Breast epithelium (tissue), 4 donors: Measurements from ENCODE around the gene WDR31. TPM values are rescaled to one million over a fixed set of nuclear protein-coding genes. Genes with fewer than 3 reads are reported as not detected.

Source experiments
- DNase-seq, 2 donors: peaks; one replicate each; pipeline ENCODE4 v3.0.0-alpha.2; 2019; ENCODE audit warnings: low spot score in 2 of 2
- H3K27ac ChIP-seq, 2 donors: fragments of 200-600 bp; sonication (generic) in 1 of 2; one replicate each; pipeline ENCODE4 v1.5.1; 2016 to 2019; ENCODE audit warnings: mild to moderate bottlenecking in 1 of 2
- H3K27me3 ChIP-seq, 2 donors: fragments of 200-600 bp; sonication (generic) in 1 of 2; one replicate each; pipeline versions ENCODE4 v1.5.1 to v1.6.0; 2017 to 2019; ENCODE audit warnings: control low read depth in 1 of 2, mild to moderate bottlenecking in 1 of 2
- H3K36me3 ChIP-seq: fragments of 200-600 bp; one replicate; pipeline ENCODE4 v1.5.1; 2019
- H3K4me1 ChIP-seq, 2 donors: fragments of 200-600 bp; sonication (generic); one replicate each; pipeline ENCODE4 v1.5.1; 2016 to 2019; ENCODE audit warnings: control low read depth in 1 of 2
- H3K4me3 ChIP-seq, 3 donors: fragments of 200-600 bp; sonication (generic); 1 replicate in 2 of 3; 2 replicates in 1 of 3; pipeline ENCODE4 v1.5.1; 2016 to 2019; ENCODE audit warnings: mild to moderate bottlenecking in 3 of 3, moderate library complexity in 2 of 3
- H3K9me3 ChIP-seq, 2 donors: fragments of 200-600 bp; sonication (generic) in 1 of 2; one replicate each; pipeline ENCODE4 v1.5.1; 2016 to 2019; ENCODE audit warnings: control low read depth in 1 of 2
- POLR2A ChIP-seq: fragments of 450-650 bp; IDR thresholded peaks from one replicate; pipeline ENCODE4 v1.6.1; 2016; ENCODE audit warnings: antibody characterized with exemption, mild to moderate bottlenecking, moderate library complexity
- POLR2AphosphoS5 ChIP-seq, 3 donors: sonication (generic); formaldehyde crosslinking; IDR thresholded peaks; one replicate each; pipeline ENCODE4 v1.6.1; 2017; ENCODE audit warnings: antibody characterized with exemption in 3 of 3
- intact Hi-C: fragments of 100-400 bp; cut with DNase I; formaldehyde crosslinking; loops from one replicate; pipeline ENCODE4 v1.15.1; 2023; ENCODE audit warnings: low total_unique reads
- total RNA-seq, 3 donors: library from RNA; depleted of rRNA; stranded (reverse); fragments of >200 nt; gene quantifications; one replicate each; pipeline ENCODE4 v1.1.0, GENCODE V29; 2016
- TF ChIP-seq, protein P1 (sequence below), 3 donors: fragments of 450-650 bp; IDR thresholded peaks; one replicate each; pipeline ENCODE4 v1.5.1; 2016 to 2017; ENCODE audit warnings: antibody characterized with exemption in 3 of 3, mild to moderate bottlenecking in 3 of 3, moderate library complexity in 3 of 3

WDR31 gene
- total RNA-seq, 3 donors from 2014 or later: 1.9 to 4.0 (median 3.6) TPM

DNA sequence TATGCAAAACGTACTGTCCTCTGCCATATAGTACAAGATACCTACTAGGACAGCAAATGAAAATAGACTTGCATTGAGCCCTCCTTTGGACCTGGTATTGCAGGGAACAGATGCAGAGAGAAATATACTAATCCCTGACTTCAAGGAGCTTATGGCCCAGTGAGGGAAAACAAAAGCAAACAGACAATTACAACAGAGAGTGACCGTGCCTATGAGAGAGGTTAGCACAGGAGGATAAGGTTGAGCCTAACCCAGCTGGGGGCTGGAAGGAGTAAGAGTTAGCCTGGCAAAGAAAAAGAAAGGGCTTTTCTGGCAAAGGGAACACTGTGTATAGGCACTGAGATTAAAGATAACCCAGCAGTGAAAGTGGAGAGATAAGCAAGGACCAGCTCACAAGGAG lies 70.2 kb downstream of the WDR31 start:
- Histone ChIP-seq H3K27me3 (no peaks in the 10 kb centered on the region), H3K36me3 (no peaks in the 10 kb centered on the region), H3K9me3 (no peaks in the 10 kb centered on the region), H3K27ac (no peak overlapping the region), H3K4me1 (no peaks in the 10 kb centered on the region), H3K4me3 (no peak overlapping the region)
- DNase-seq: no peak
- intact Hi-C loops: no loop called here
- TF ChIP-seq POLR2A (no peak), POLR2AphosphoS5 (IDR thresholded peaks at IDR 0.05) (no peak)
- TF ChIP-seq, protein P1, sequence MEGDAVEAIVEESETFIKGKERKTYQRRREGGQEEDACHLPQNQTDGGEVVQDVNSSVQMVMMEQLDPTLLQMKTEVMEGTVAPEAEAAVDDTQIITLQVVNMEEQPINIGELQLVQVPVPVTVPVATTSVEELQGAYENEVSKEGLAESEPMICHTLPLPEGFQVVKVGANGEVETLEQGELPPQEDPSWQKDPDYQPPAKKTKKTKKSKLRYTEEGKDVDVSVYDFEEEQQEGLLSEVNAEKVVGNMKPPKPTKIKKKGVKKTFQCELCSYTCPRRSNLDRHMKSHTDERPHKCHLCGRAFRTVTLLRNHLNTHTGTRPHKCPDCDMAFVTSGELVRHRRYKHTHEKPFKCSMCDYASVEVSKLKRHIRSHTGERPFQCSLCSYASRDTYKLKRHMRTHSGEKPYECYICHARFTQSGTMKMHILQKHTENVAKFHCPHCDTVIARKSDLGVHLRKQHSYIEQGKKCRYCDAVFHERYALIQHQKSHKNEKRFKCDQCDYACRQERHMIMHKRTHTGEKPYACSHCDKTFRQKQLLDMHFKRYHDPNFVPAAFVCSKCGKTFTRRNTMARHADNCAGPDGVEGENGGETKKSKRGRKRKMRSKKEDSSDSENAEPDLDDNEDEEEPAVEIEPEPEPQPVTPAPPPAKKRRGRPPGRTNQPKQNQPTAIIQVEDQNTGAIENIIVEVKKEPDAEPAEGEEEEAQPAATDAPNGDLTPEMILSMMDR (IDR thresholded peaks at IDR 0.05): no peak

DNA sequence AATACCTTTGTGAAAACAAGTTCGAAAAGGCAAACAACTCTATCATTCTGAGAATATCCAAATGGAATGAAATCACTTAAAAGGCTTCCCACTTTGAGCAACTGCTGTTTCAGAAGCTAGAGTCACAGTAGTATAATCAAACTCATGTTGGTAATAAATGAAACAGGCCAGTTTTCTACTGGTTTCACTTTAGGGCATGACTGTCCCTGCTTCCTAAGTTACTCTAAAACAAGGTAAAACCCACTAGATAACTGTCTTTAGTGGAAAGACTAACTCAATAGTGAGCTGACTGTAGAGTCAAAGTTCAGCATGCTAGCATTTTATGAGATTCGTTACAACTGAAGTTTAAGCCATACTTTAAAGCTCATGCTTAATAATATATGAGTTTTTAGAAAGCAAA lies 70.7 kb downstream of the WDR31 start:
- Histone ChIP-seq H3K4me3 (no peak overlapping the region), H3K4me1 (no peaks in the 10 kb centered on the region), H3K27me3 (no peaks in the 10 kb centered on the region), H3K9me3 (no peaks in the 10 kb centered on the region), H3K27ac (no peak overlapping the region), H3K36me3 (no peaks in the 10 kb centered on the region)
- DNase-seq: no peak
- intact Hi-C loops: no loop called here
- TF ChIP-seq POLR2AphosphoS5 (IDR thresholded peaks at IDR 0.05) (no peak), POLR2A (no peak)
- TF ChIP-seq, protein P1 (IDR thresholded peaks at IDR 0.05): no peak

DNA sequence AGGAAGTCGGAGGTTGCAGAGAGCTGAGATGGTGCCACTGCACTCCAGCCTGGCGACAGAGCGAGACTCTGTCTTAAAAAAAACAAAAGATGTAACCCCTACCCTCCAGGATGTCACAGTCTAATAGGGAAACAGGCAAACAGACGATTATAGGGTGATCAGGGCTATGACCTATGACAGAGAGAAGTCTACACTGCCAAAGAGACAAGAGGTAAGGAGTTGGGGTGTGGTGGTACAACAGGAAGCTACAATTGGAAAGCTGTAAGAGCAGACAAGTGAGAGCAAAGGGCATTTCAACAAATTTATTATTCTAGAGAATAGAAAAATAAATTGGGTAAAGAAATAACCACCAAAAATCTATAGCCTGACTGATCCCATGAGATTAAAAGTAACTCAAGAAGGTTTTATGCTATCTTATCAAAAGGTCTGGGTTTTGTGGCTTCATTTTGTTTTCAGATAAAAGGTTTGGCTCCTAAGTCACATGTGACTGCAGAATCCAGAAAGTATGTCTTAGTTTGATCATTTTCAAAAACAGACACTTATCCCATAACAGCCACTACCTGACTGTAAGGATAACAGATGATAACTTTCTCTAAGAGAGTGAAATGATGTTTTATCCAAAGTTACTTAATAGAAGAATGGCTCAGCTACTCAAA lies 72.0 kb downstream of the WDR31 start:
- H3K36me3 ChIP-seq: no peaks in the 10 kb centered on the region

DNA sequence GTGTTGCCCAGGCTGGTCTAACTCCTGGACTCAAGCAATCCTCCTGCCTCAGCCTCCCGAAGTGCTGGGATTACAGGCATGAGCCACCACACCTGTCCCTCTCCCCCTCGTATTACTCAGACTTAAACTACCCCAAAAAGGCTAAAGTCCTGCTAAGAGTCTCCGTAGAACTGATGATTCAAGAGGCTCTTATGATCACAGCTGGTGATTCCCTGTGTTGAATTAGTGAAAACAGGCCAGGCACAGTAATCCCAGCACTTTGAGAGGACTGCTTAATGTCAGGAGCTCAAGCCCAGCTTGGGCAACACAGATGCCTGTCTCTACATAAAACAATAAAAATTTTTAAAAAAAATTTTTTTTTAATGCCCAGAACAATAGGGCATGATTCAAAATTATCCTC lies 73.9 kb downstream of the WDR31 start:
- intact Hi-C loops: no loop called here
- TF ChIP-seq, protein P1 (IDR thresholded peaks at IDR 0.05): no peak
- TF ChIP-seq POLR2AphosphoS5 (IDR thresholded peaks at IDR 0.05) (no peak), POLR2A (no peak)
- no peaks in the 10 kb centered on the region for H3K9me3 ChIP-seq
- no peak overlapping the region for H3K4me3 ChIP-seq
- H3K4me1 ChIP-seq: peaks cover 0 to 4% of the 10 kb centered on the region in 2 donors
- H3K27me3 ChIP-seq: no peaks in the 10 kb centered on the region
- H3K27ac ChIP-seq: no peak overlapping the region
- H3K36me3 ChIP-seq: no peaks in the 10 kb centered on the region
- DNase-seq: no peak

More for the DNA sequence above, 72.0 kb downstream of the WDR31 start:
- no peaks in the 10 kb centered on the region for H3K9me3 ChIP-seq
- DNase-seq: no peak
- H3K27me3 ChIP-seq: no peaks in the 10 kb centered on the region
- TF ChIP-seq, protein P1 (IDR thresholded peaks at IDR 0.05): no peak
- no peak for TF ChIP-seq POLR2AphosphoS5 (IDR thresholded peaks at IDR 0.05)
- no peak for TF ChIP-seq POLR2A
- H3K4me1 ChIP-seq: no peaks in the 10 kb centered on the region
- H3K27ac ChIP-seq: no peak overlapping the region
- intact Hi-C loops: no loop called here
- no peak overlapping the region for H3K4me3 ChIP-seq

Other genes with a start within 250 kb of the WDR31 start
- 10 to 100 TPM; 46.5 to 61.3 (median 54.3) TPM for gene SLC31A2, start 189.3 kb downstream of the WDR31 start, total RNA-seq
- 10 to 100 TPM; 23.3 to 41.0 (median 36.8) TPM for gene FKBP15, start 119.0 kb downstream of the WDR31 start, total RNA-seq
- gene SLC31A1, start 118.7 kb downstream of the WDR31 start, total RNA-seq: 10 to 100 TPM; 13.9 to 24.4 (median 18.7) TPM
- 10 to 100 TPM; 32.0 to 46.2 (median 39.1) TPM for gene CDC26, start 64.7 kb downstream of the WDR31 start, total RNA-seq
- gene PRPF4, start 64.6 kb downstream of the WDR31 start, total RNA-seq: 10 to 100 TPM; 14.2 to 23.1 (median 18.4) TPM
- 1 to 10 TPM in 1 of 3 donors, under 1 TPM in 1, not detected in 1; 0.98 to 3.5 TPM for gene RNF183, start 36.9 kb downstream of the WDR31 start, total RNA-seq
- 10 to 100 TPM in 2 of 3 donors, 1 to 10 TPM in 1; 1.1 to 35.3 (median 27.9) TPM for gene BSPRY, start 9.3 kb upstream of the WDR31 start, total RNA-seq
- 10 to 100 TPM; 24.5 to 66.9 (median 54.1) TPM for gene HDHD3, start 36.7 kb upstream of the WDR31 start, total RNA-seq
- gene ALAD, start 61.0 kb upstream of the WDR31 start, total RNA-seq: 10 to 100 TPM; 27.4 to 28.5 (median 28.3) TPM
- gene POLE3, start 70.4 kb upstream of the WDR31 start, total RNA-seq: 10 to 100 TPM; 34.2 to 46.1 (median 35.1) TPM
- 1 to 10 TPM in 1 of 3 donors, under 1 TPM in 2; 0.59 to 1.6 (median 0.66) TPM for gene C9orf43, start 70.5 kb upstream of the WDR31 start, total RNA-seq
- 10 to 100 TPM; 31.7 to 49.0 (median 35.4) TPM for gene RGS3, start 123.5 kb upstream of the WDR31 start, total RNA-seq